HepG2 (cell line): ENCODE measurements around the gene ABHD18. TPM values are rescaled to one million over a fixed set of nuclear protein-coding genes. Genes with fewer than 3 reads are reported as not detected.

Experiments used
- ASH2L ChIP-seq: fragments of 300-600, 200-600 bp; sonication (generic); IDR thresholded peaks from 2 replicates; pipeline ENCODE4 v1.7.0; 2017; ENCODE audit warnings: low read depth, mild to moderate bottlenecking, moderate library complexity, mixed read lengths, low read length; ENCODE audit not compliant: insufficient read length
- HNRNPLL ChIP-seq: fragments of 200-400 bp; formaldehyde crosslinking; IDR thresholded peaks from 2 replicates; pipeline ENCODE4 v1.6.1; 2017; ENCODE audit warnings: mild to moderate bottlenecking, low read depth, low read length; ENCODE audit not compliant: poor library complexity, severe bottlenecking
- MYC ChIP-seq: sonication (generic); formaldehyde crosslinking; IDR thresholded peaks from 2 replicates; pipeline ENCODE4 v1.9.0; 2021; ENCODE audit warnings: missing genetic modification reagents, borderline replicate concordance
- SETDB1 ChIP-seq: sonication (generic); formaldehyde crosslinking; IDR thresholded peaks from 2 replicates; pipeline ENCODE4 v1.5.1; 2020; ENCODE audit warnings: missing genetic modification reagents, mild to moderate bottlenecking, borderline replicate concordance
- SIX1 ChIP-seq: sonication (generic); formaldehyde crosslinking; IDR thresholded peaks from 2 replicates; pipeline ENCODE4 v1.4.0; 2020; ENCODE audit warnings: missing genetic modification reagents, borderline replicate concordance
- SMAD1 ChIP-seq: sonication (generic); formaldehyde crosslinking; IDR thresholded peaks from 2 replicates; pipeline ENCODE4 v1.4.0; 2020; ENCODE audit warnings: missing genetic modification reagents, low read depth, mild to moderate bottlenecking, borderline replicate concordance
- XRCC5 ChIP-seq: fragments of 200-400 bp; formaldehyde crosslinking; optimal IDR thresholded peaks from 2 replicates; pipeline ENCODE3; 2017; ENCODE audit warnings: mild to moderate bottlenecking, low read length
- ZBTB40 ChIP-seq, 2 experiments: fragments of 450-650 bp in 1 of 2; sonication (generic) in 1 of 2; formaldehyde crosslinking in 1 of 2; IDR thresholded peaks; 2 replicates each; pipeline versions ENCODE4 v1.6.1 to v1.8.0; 2016 to 2022; ENCODE audit warnings: antibody characterized with exemption in 1 of 2, mild to moderate bottlenecking in 1 of 2, missing genetic modification reagents in 1 of 2
- ZNF354B ChIP-seq: sonication (generic); formaldehyde crosslinking; IDR thresholded peaks from 2 replicates; pipeline ENCODE4 v1.8.0; 2022; ENCODE audit warnings: mild to moderate bottlenecking, missing genetic modification reagents
- ZNF703 ChIP-seq: sonication (generic); formaldehyde crosslinking; IDR thresholded peaks from 2 replicates; pipeline ENCODE4 v1.5.1; 2020; ENCODE audit warnings: missing genetic modification reagents, mild to moderate bottlenecking, moderate library complexity, borderline replicate concordance
- ZNF850 ChIP-seq: sonication (generic); formaldehyde crosslinking; conservative IDR thresholded peaks from 2 replicates; pipeline ENCODE4 v1.9.0; 2021; ENCODE audit warnings: mild to moderate bottlenecking, missing genetic modification reagents
- polyA plus RNA-seq, 8 experiments: library from polyadenylated mRNA; depleted of rRNA in 3 of 8; stranded (reverse) in 7 of 8; unstranded in 1 of 8; fragments of >200 nt; fragmentation: Illumina TruSeq in 4 of 8; extraction: Trizol in 4 of 8; gene quantifications; 2 replicates each; pipeline versions ENCODE4 v1.2.1 to v1.2.3, GENCODE V29; 2011 to 2016; ENCODE audit warnings: low read depth in 4 of 8, missing spikeins in 1 of 8, mixed read lengths in 1 of 8; ENCODE audit not compliant: insufficient read depth in 1 of 8
- total RNA-seq, 5 experiments: library from RNA; depleted of rRNA; stranded (reverse); fragments of >200 nt; fragmentation: Illumina TruSeq; extraction: Trizol; gene quantifications; 2 replicates each; pipeline ENCODE4 v1.2.3, GENCODE V29; 2016; ENCODE audit warnings: low read depth in 1 of 5
- TF ChIP-seq, protein P1 (sequence below): sonication (generic); formaldehyde crosslinking; IDR thresholded peaks from 2 replicates; pipeline ENCODE4 v1.5.0; 2020; ENCODE audit warnings: mild to moderate bottlenecking, missing genetic modification reagents
- TF ChIP-seq, protein P2 (sequence below): sonication (generic); formaldehyde crosslinking; IDR thresholded peaks from 2 replicates; pipeline ENCODE4 v1.4.0; 2020; ENCODE audit warnings: mild to moderate bottlenecking, missing genetic modification reagents
- TF ChIP-seq, protein P3 (sequence below): sonication (generic); formaldehyde crosslinking; IDR thresholded peaks from 2 replicates; pipeline ENCODE4 v1.4.0; 2020; ENCODE audit warnings: missing genetic modification reagents, mild to moderate bottlenecking, borderline replicate concordance

ABHD18 gene
- total and polyA plus RNA-seq, 2 of the 13 experiments (the other 11 are each of a cell fraction or from before 2014, with no cell fraction given), result 5.5 to 16.3 TPM

GRCh38 chr4:127965062-127965802 lies at the start of gene ABHD18, which contains the start of gene MFSD8 (continued):
- TF ChIP-seq ZBTB40 (IDR thresholded peaks at IDR 0.05) (no peak), ZBTB40 (CRISPR knock-in tag; IDR thresholded peaks at IDR 0.05) (no peak), ZNF354B (no peak), SIX1 (CRISPR knock-in tag) (no peak), ASH2L (peak; percentile 87), MYC (CRISPR knock-in tag) (peak; percentile 91; the same call in 1 of the 2 replicates), HNRNPLL (peak; percentile 77), XRCC5 (peak; percentile 59), SMAD1 (CRISPR knock-in tag) (no peak), SETDB1 (CRISPR knock-in tag) (no peak), ZNF850 (CRISPR knock-in tag) (no peak; the same call in 1 of the 2 replicates), ZNF703 (CRISPR knock-in tag) (no peak; the same call in 1 of the 2 replicates)
- TF ChIP-seq, protein P1, sequence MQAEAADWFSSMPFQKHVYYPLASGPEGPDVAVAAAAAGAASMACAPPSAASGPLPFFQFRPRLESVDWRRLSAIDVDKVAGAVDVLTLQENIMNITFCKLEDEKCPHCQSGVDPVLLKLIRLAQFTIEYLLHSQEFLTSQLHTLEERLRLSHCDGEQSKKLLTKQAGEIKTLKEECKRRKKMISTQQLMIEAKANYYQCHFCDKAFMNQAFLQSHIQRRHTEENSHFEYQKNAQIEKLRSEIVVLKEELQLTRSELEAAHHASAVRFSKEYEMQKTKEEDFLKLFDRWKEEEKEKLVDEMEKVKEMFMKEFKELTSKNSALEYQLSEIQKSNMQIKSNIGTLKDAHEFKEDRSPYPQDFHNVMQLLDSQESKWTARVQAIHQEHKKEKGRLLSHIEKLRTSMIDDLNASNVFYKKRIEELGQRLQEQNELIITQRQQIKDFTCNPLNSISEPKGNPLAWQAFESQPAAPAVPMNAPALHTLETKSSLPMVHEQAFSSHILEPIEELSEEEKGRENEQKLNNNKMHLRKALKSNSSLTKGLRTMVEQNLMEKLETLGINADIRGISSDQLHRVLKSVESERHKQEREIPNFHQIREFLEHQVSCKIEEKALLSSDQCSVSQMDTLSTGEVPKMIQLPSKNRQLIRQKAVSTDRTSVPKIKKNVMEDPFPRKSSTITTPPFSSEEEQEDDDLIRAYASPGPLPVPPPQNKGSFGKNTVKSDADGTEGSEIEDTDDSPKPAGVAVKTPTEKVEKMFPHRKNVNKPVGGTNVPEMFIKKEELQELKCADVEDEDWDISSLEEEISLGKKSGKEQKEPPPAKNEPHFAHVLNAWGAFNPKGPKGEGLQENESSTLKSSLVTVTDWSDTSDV, result 0 out of 2 replicates have a peak, but pooled peaks have one; percentile 23
- TF ChIP-seq, protein P2, sequence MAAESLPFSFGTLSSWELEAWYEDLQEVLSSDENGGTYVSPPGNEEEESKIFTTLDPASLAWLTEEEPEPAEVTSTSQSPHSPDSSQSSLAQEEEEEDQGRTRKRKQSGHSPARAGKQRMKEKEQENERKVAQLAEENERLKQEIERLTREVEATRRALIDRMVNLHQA (CRISPR knock-in tag), result no peak
- TF ChIP-seq, protein P3, sequence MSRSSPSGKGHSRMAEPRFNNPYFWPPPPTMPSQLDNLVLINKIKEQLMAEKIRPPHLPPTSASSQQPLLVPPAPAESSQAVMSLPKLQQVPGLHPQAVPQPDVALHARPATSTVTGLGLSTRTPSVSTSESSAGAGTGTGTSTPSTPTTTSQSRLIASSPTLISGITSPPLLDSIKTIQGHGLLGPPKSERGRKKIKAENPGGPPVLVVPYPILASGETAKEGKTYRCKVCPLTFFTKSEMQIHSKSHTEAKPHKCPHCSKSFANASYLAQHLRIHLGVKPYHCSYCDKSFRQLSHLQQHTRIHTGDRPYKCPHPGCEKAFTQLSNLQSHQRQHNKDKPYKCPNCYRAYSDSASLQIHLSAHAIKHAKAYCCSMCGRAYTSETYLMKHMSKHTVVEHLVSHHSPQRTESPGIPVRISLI (CRISPR knock-in tag), result no peak; the same call in 1 of the 2 replicates
